Stimulated activated CD4-positive, alpha-beta T cell treated with anti-CD3 and anti-CD28 coated beads, Interleukin-15, amount 100 ng/mL, for 48 hours (primary cell): Measurements from ENCODE around the gene PTMA.

Experiments
- DNase-seq, 2 donors: peaks; one replicate each; pipeline ENCODE4 v3.0.0-alpha.2; 2020; ENCODE audit warnings: low read depth in 2 of 2

Gene PTMA

DNA sequence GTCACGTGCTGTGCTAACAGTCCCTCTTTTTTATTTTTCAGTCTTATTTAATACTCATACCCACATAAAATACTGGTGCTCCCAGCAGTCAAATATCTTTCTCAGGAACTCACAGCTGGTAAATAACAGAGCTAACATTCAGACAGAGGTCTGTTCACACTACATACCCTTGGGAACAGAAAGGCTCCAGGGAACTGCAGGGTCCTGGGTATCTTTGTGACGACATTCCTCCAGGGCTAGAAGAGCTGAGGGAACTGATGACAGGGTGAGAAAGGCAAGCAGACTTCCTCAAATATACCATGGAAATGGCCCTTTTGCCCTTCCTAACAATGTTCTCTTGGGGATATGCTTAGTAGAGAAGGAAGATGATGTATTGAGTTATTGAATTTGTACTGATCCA lies 53.4 kb downstream of the PTMA start:
- DNase-seq = no peak
